Fibroblast of the conjunctiva (primary cell): Measurements from ENCODE around the gene RSBN1L.

Source experiments
- DNase-seq: peaks from one replicate; pipeline ENCODE4 v3.0.0-alpha.2; 2010; ENCODE audit warnings: low read depth

Gene RSBN1L

DNA sequence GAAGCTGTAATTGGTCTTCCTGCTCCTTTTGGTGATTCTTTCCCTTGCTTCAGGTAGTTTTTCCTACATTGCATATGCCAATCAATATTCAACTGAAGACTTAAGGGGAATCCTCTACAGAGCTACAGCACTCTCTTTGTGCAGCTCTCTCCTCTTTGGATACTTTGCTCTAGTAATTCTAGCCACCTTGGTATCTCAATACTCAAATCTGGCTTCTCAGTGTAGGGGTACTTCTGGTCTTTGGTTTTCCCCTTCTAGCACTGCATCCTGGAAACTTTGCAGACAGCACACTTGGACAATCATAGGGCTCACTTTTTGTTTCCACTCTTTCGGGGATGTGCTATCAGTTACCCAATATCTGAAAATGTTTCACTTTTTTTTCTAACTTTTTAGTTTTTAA is 112.3 kb downstream of the RSBN1L start:
- DNase-seq = no peak

DNA sequence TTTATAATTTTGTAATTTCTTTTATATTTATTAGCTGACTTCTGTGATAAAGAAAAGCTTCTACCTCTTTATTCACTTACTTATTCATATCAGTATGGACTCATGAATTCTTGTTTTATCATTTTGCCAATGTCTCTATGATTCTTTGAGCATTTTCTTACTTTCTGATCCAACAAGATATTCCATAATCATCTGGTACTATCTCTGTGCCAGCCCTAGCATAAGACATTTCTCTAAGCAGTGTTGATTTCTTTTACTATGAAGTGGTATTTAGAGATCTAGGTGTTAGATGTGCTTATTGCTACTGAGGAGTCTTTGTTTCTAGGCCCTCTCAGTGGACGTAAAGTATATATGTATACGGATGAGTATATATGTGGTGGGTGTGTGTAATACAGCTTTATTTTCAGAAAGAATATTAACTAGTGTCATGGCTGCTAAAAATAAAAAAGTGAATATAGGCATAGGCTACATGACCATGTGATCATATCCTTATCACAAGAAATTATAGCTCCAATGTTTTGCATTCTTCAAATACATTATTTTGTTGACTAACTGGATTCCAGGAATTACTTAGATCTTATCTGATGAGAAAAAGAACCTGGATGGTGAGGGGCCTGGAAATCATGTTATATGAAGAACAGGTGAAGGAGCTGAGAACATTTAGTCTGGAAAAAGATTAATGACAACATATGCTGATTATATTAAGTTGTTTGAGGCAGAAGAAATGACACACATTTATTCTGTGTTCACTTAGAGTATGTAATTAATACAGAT is 115.4 kb downstream of the RSBN1L start:
- no peak for DNase-seq

DNA sequence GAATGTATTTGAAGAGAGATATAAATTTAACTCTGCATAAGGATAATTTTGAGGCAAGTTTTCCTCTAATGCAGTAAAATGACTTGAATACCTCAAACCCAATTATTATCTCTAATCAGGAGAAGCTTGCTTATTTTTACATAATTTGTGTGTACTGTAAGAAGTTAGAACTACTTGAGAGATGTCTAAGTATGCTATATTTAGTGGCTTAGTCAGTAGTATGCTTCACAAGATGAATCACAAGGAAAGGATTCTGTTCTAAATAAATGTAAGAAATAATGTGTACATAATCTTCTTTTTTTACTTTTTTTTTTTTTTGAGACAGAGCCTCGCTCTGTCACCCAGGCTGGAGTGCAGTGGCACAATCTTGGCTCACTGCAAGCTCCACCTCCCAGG is 116.0 kb downstream of the RSBN1L start:
- no peak for DNase-seq

DNA sequence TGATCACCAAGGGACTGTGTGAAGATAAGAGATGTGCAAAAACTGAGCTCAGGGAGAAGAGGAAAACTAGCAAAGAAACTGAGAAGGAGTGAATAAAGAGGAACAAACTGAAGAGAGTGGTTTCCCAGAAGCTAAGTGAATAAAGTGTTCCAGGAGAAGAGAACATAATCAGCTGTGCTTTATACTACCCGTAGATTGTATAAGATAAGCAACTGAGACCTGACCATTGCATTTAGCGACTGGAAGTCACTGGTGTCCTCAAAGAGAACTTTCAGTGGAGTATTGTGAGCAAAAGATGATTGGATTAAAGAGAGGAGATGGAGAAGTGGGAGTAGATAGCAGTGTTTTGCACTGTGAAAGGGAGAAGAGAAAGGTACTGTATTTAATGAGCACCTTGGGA is 116.9 kb downstream of the RSBN1L start:
- no peak for DNase-seq

DNA sequence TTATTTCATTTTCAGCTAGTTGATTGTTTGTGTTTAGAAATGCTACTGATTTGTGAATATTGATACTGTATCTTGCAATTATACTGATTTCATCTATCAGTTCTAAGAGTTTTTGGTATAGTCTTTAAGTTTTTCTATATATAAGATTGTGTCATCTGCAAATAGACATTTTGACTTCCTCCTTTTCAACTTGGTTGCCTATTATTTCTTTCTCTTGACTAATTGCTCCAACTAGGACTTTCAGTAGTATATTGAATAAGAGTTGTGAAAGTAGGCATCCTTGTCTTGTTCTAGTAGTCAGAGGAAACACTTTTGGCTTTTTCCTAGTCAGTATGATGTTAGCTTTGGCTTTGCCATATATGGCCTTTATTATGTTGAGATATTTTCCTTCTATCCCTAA is 122.8 kb downstream of the RSBN1L start:
- DNase-seq = no peak

DNA sequence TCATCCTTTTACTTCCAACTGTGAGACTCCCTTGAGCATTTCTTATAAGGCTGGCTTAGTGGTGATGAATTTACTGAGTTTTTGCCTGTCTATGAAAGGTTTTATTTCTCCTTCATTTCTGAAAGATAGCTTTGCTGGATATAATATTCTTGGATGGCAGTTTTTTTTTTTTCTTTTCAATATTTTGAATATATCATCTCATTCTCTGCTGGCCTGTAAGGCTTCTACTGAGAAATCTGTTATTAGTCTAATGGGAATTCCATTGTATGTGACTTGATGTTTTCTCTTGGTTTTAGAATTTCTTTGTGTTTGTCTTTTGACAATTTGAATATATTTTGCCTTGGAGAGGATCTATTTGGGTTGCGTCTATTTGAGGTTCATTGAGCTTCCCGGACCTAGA is 124.7 kb downstream of the RSBN1L start:
- DNase-seq = no peak

DNA sequence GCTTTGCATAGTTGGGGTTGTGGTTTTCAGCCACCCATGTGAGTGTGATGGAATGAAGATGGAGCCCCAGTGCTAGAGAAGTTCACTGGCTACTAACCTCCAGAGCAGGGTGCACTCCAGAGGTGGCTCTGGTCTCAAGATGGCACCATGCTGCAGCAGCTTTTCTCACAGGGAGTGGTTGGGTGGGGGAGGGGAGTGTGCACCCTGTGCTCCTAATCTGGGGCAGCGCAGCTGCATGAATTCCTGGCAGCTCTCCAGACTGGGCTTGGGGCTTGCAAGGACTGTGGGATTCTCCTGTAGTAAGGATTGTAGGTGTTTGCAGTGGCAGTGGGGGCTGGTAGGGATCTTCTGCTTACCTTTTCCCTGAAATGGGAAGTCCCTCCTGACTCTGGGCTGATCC is 126.0 kb downstream of the RSBN1L start:
- no peak for DNase-seq

DNA sequence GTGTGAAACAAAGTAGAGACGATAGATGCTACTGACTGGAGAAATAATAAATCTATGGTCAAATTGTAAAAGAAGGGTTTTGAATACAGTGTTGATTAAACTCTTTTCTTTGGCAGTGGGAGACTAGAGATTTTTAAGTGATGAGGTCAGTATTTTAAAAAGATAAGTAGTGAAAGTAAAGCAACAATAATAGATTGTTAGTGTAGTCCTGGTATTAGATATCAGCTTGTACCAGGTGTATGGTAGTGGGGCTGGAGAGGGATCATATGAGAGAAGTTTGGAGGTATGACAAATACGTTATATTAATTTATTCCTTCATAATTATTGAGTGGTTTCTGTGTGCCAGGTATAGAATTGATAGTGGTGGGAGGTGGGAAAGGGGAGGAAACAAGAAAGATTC is 127.5 kb downstream of the RSBN1L start:
- DNase-seq = no peak

DNA sequence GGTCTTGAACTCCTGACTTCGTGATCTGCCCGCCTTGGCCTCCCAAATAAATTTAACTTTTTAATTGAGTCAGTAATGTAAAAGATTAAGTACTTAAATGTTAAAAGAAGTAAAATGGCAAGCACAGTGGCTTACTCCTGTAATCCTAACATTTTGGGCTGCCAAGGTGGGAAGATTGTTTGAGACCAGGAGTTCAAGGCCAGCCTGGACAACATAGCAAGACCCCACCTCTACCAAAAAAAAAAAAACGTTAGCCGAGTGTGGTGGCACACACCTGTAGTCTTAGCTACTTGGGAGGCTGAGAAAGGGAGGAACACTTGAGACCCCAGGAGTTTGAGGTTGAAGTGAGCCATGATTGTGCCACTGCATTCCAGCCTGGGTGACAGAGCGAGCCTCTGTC is 128.4 kb downstream of the RSBN1L start:
- no peak for DNase-seq

DNA sequence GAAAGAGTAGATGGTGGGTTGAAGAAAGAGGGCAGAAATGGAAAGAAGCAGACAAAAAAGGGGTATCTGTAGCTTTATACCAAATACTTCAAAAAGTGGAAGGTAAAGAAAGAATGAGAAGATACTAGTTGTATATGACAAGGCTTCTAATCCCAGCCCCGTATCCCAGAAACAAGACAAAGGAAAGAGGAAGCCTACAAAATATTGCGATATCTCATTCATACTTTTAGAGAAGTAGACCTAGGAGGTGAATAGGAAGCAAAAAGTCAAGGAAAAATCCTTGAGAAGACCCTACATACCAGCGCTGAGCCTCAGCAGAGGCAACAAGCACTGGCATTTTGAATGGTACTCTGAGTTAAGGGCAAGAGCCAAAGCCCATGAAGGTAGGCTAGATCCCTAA is 128.9 kb downstream of the RSBN1L start:
- DNase-seq = no peak

DNA sequence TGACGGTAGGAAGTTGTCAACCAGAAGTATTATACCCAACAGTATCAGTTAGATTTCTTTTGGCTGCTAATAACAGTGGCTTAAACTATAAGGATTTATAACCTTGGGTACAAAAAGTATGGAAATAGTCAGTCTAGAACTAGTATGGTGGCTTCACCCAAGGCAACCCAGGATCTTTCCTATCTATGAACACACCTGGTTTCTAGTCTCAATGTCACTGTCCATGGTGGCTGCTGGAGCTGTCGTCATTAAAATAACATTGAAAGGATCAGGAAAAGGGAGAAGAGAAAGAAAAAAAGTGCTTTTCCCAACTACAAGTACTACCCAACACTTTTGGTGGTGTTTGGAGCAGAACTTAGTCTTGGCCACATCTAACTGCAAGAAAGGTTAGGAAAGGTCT is 130.0 kb downstream of the RSBN1L start:
- DNase-seq = no peak

DNA sequence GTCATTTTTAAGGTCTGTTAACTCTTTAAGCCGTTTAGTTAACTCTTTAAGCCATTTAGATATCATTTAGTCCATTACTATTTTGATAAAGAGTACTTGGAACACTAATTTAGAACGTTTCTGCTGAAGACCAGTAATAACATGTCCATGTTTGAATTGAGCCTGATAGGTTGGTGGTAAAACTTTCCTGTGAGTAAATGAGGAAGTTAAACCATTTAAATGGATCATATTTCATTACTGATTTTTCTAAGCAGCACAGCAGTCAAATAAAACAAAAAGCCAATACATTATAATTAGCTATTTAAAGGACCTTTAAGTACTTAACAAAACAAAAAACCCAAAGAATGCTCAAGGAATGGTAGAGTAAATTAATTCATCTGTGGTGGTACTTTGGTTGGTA is 131.7 kb downstream of the RSBN1L start:
- DNase-seq = no peak

DNA sequence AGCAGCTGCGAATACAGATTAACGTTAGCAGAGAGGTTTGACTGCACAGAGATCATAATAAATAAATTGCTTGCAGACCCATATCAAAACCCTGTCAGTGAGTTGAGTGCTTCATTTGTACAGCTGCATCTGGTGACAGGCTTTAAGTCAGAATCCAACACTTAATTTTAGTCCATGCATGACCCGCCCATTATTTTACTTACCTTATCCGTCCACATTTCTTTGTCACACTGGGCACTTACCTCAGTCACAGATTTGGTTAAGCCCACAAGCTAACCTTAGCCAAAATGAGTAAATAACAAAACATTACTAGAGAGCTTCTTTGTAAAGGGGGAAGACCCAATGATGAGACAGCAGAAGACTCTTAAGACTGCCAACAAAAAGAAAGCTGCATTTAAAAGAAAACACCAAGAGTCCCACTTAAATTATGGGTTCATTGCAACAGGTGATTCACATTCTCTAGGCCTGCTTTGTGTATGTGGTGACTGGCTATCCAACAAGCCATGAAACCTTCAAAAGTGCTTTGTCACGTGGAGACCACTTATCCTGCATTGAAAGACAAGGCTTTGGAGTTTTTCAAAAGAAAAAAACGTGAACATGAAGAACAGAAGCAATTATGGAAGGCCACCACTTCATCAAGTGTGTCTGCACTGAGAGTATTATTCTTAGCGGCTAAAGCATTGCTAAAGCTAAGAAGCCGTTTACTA is 134.5 kb downstream of the RSBN1L start:
- no peak for DNase-seq

DNA sequence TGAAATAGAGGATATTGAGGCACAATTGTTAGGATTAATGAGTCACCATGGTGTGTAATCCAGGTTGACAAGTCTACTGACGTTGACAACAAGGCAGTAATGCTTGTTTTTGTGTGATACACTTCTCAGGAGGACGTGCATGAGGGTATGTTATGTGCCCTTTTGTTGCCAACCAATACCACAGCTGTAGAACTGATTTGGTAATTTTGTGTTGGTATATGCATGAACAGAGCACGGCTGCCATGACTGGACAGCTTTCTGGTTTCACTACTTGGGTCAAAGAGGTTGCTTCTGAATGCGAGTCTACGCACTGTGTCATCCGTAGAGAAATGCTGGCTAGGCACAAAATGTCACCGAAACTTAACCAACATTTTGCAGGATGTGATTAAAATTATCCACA is 135.2 kb downstream of the RSBN1L start:
- DNase-seq = no peak

DNA sequence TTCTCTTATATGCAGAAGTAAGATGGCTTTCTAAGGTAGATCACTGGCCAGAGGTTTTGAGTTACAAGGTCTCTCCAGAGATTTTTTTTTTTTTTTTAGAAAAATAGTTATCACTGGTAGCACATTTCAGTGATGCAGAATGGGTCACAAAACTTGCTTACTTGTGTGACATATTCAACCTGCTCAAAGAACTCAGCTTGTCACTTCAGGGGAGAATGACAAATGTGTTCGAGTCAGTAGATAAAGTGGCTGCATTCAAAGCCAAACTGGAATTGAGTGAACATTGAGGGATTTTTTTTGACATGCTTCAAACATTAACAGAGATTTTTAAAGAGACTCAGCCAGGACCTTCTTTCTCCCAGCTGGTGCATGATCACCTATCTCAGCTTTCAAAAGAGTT is 135.7 kb downstream of the RSBN1L start:
- DNase-seq = no peak
